IMR-90 (cell line): ENCODE results near the gene WNK1.

Source experiments
- CTCF ChIP-seq: conservative IDR thresholded peaks from 2 replicates; pipeline ENCODE4 v1.5.1; 2012; ENCODE audit warnings: mild to moderate bottlenecking, low read depth, low read length, improper control_type of control experiment
- POLR2A ChIP-seq: IDR thresholded peaks from 2 replicates; pipeline ENCODE4 v1.6.1; 2012; ENCODE audit warnings: mild to moderate bottlenecking, low read depth, low read length

GRCh38 chr12:884746-885414 is 132.5 kb downstream of the WNK1 start:
- TF ChIP-seq CTCF (no peak), POLR2A (no peak)
